Measurements from ENCODE around the gene FGFR3. TPM values are rescaled to one million over a fixed set of nuclear protein-coding genes. Genes with fewer than 3 reads are reported as not detected.

Gene FGFR3
- polyA plus RNA-seq, 3 donors = 1.9 to 28.9 (median 2.8) TPM

DNA sequence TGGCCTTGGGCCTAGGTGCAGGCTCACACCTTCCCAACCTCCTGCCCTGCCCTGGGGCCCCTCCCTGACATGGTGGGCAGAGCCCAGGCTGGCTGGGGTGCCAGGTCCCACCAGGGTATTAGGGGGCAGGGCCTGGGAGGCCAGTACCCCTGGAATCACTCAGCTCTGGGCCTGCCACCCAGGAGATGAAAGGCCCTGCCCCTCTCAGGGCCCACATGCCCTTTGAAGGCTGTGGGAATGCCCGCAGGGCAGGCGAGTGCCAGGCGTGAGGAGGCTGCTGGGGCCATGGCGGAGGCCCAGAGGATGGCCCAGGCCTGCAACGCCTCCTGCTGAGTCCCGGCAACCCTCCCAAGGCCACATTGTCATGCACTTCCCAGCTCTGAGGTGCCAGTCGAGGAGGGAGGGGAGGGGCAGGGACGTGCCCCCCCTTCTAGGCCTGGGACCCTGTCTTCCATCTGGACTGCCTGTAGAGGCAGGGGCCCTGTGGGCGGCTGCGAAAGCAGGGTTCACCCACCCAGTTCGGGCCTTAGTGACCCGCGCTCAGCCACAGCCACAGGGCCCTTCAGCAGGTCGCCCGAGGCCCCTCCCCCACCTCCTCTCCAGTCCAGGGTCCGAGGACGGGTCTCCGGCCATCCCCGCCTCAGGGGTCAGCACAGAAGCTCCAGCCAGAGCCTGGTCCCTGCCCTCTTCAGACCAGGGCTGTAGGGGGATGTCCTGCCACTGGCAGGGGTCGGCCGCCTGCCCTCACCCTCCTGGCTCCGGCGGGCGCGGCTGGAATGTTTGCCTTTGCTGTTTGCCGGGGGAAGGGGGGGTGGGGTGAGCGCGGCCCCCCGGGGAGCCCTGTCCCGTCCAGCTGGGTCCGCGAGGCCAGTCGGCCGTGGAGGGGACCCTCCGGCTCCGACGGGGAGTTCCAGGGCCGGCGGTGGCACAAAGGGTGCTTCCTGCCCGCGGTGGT lies 26.7 kb upstream of the FGFR3 start:
- WGBS, 3 donors = 33 to 51% (median 49%) methylated on average over 39 to 41 of the region's 41 CpGs
- H3K27ac ChIP-seq (ENCODE audit: low read depth, low read length) = no peak overlapping the region

DNA sequence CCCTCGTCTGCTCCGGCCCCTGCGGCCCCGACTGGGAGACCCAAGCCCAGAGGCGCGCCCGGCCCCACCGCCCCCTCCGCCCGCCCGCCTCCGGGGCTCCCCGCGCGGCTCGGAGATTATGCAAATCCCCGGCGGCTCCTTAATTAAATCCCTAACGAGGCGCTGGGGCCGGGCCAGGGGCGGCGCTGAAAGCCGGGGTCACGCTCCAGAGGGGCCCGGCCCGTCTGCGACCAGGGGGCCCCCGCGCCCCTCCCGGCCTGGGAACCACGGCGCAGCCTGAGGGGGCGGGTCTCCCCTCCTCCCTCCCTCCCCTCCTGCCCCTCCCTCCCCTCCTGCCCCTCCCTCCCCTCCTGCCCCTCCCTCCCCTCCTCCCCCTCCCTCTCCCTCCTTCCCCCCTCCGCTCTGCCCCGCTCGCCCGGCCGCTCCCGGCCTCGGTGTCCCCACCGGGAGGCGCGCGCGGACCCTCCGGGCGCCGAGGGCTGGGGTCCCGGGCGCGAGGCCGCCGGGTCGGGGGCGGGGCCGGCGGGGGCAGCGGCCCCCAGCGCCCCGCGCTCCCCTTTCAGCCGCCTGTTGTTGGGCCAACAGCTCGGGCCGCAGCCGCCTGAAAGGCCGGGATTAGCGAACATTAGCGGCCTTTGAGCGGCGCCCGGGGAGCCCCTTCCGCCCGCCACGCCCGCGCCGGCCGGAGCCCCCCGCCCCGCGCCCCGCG lies 25.9 kb upstream of the FGFR3 start:
- no peak overlapping the region for H3K27ac ChIP-seq (ENCODE audit: low read depth, low read length)
- WGBS, 3 donors = 2 to 3% (median 3%) methylated on average over 25 to 79 of the region's 84 CpGs

DNA sequence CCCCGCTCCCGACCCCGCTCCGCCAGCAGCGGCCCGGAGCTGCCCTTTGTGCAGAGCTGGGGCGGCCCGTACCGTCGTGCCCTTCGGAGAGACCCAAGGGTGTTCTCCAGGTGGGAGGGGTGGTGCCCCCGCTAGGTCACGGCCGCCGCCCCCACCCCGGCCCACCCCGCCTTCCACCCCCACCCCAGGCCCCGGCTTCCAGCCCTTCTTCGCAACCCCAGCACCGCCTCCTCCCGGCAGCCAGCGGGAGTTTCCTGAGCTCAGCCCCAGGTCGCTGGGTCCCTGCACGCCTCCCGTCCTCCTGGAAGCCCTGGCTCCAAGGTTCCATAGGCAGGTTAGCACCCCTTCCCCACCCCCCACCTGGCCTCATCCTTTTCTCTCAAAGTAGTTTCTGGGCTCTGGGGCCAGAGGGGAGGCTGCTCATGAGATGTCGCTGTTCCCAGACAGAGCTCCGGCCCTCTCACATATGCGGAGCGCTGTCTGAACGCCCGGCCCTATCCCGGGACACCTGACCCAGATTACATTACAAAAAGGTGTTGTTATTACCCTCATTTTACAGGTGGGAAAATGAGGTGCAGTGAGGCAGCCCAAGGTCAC lies 25.2 kb upstream of the FGFR3 start:
- 22 to 66% (median 28%) methylated on average over 9 to 30 of the region's 32 CpGs for WGBS, 3 donors
- H3K27ac ChIP-seq (ENCODE audit: low read depth, low read length) = no peak overlapping the region

DNA sequence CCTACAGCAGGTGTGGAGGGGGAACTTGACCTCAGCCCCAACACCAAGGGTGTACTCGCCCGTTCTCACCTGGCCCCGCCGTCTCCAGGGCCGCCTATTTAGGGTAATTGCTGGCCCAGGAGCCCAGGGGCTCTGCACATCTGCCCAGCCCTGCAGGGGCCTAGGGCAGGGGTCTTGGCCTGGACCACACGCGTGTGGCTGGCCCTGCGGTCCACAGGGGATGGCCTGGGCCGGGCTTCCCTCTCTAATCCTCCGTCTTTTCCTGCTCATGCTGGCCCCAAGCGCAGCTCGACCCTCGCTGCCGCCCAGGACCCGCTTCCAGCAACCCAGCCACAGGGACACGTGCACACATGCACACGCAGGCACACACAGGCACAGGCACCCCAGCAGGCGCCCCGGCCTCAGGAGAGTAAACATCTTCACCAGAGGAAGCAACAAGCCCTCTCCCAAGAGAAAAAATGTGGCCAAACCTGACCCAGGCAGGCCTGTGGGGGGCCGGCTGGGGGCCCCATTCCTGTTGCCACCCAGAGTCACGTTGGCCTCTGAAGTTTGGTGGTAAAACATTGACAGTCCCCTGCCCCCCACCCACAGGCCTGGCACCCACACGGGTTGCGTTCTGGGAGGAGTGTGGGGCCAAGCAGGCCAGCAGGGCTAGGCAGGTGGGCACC lies 24.6 kb upstream of the FGFR3 start:
- WGBS, 3 donors = 71 to 75% (median 72%) methylated on average over 18 to 23 of the region's 23 CpGs
- no peak overlapping the region for H3K27ac ChIP-seq (ENCODE audit: low read depth, low read length)

DNA sequence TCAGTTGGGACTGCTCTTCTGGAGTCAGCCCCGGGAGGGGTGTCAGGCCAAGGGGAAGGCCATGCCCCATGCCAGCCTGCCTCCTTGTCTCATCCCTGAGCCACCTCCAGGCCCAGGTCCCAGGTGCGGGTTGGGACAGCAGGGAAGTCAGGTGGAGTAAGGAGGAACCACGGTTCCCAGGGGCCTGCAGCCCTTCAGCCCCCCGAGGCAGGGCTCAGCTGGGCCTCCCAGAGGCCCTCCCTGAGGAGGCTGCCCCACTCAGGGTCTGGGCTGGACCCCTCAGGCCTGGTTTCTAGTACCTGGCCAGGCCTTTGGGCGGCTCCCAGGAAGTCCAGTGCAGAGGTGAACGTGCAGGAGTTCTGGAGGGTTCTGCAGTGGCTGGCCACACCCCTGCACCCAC lies 23.4 kb upstream of the FGFR3 start:
- H3K27ac ChIP-seq (ENCODE audit: low read depth, low read length) = no peak overlapping the region
- 68 to 87% (median 83%) methylated on average over 5 to 6 of the region's 6 CpGs for WGBS, 3 donors

DNA sequence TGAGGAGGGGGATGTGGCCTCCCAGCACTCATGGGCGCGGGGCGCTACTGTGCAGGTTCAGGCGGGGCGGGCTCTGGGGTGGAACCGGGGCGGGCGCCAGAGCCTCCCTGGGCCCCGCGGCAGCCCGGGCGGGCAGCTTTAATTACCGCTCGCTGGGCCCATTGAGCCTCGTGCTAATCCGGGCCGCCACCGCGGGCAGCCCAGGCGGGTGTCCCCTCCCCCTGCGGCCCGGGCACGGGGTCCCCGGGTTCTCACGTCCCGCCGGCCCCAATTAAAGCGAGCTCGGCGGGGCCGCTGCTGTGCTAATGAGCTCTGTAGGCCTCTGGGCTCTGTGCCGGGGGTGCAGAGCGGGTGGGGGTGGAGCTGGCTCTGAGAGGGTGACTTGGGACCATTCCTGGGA lies 22.8 kb upstream of the FGFR3 start:
- no peak overlapping the region for H3K27ac ChIP-seq (ENCODE audit: low read depth, low read length)
- 61 to 65% (median 65%) methylated on average over 22 to 33 of the region's 33 CpGs for WGBS, 3 donors

DNA sequence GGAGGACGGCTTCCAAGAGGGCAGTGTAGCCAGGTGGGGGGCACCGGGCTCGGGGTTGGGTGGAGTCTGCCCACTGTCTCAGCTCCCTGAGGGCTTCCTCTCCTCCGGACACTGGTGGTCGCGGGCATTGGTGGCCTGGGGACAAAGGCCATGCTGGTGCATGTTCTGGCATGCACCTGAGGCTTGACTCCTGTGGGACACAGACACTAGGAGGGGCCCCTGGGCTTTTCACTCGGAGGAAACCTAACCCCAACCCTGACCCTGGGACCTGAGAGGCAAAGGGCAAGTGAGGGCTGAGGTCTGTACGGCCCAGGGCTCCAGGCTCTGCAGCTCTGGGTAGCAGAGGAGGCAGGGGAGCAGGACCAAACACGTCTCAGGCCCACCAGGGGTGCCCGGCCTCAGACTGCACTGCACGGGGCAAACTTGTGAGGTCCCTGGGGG lies 22.3 kb upstream of the FGFR3 start:
- WGBS, 3 donors = 75 to 82% (median 79%) methylated on average over 10 to 11 of the region's 11 CpGs
- no peak overlapping the region for H3K27ac ChIP-seq (ENCODE audit: low read depth, low read length)

DNA sequence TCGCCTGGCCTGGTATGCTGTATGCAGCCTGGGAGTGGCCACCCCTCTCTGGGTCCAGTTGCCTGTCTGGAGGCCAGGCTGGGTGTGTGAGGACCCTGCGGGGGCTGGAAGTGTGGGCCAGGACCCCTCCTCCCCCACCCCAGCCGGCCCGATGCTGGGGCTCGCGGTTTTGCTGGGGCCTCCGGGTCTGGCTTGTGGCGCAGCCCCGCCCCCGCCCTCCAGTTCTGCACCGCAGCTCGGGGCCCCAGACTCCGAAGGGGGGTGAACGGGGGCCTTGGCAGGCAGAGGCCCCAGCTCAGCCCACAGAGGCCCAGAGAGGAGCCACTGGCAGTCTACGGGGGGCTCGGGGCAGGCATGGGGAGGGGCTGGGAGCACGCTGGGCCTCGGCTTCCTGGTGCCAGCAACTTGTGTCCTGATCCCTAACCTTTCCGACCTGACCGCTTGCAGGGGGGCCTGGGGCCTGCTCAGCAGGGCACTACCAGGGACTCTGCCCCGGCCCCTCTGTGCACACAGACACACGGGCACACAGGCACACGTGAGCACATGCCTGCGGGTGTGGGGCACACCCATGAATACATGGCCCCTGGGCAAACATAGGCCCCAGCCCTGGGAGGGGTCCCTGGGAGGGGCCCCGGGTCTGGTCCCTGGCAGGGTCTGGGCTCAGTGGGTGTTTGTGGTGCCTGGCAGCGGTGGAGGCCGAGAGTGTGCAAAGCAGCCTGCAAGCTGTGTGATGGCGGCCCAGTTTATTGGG lies 21.4 kb upstream of the FGFR3 start:
- 45 to 73% (median 52%) methylated on average over 20 to 27 of the region's 28 CpGs for WGBS, 3 donors
- H3K27ac ChIP-seq (ENCODE audit: low read depth, low read length) = no peak overlapping the region

DNA sequence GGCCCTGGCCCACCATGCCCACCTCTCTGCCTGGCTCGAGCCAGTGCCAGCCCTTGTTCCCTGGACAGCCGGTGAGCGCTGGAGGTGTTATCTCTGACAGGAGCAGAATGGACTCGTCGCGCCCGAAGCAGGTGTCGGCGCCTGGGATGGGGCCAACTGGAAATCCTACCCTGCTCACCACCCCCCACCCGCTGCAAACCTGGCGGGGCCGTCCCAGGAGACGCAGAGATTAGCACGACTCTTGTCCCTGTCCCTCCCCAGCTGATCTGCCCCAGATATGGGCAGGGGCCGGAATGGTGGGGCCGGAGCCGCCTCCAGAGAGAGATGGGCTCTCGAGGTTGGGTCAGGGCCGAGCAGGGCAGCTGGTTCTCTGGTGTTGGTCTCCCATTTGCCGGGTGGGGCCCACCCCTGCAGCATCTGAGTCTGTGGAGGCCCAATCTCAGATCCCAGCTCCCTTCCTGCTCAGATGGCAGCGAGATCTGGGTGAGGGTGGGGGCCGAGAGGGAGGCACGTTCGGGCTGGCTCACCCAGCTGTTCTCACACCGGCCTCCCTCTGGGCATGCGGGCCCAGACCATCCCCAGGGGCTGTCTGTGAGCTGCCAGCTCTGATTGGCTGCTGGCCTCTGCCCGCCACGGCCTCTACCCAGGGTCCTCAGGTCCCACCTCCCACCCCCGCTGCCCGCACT lies 20.1 kb upstream of the FGFR3 start:
- no peak overlapping the region for H3K27ac ChIP-seq (ENCODE audit: low read depth, low read length)
- WGBS, 3 donors = 61 to 74% (median 70%) methylated on average over 27 to 30 of the region's 30 CpGs

DNA sequence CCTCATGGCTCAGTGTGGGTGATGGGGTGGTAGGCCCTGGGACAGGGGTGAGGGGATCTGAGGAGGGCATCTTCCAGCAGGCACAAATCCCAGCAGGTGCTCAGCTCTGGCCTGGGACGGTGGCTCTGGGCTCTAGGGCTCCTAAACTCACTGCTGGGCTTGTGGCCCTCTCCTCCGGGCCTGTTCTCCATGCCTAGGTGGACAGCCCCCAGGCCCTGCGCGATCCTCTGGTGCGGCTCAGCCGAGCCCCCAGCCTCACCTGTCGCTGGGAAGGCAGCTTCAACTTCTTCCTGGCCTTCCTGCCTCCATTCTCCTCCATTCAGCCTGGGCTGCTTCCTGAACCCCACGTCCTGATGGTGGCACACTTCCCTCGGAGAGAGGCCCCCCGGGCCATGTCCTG lies 19.3 kb upstream of the FGFR3 start:
- 80 to 90% (median 85%) methylated on average over 8 to 10 of the region's 10 CpGs for WGBS, 3 donors
- no peak overlapping the region for H3K27ac ChIP-seq (ENCODE audit: low read depth, low read length)

DNA sequence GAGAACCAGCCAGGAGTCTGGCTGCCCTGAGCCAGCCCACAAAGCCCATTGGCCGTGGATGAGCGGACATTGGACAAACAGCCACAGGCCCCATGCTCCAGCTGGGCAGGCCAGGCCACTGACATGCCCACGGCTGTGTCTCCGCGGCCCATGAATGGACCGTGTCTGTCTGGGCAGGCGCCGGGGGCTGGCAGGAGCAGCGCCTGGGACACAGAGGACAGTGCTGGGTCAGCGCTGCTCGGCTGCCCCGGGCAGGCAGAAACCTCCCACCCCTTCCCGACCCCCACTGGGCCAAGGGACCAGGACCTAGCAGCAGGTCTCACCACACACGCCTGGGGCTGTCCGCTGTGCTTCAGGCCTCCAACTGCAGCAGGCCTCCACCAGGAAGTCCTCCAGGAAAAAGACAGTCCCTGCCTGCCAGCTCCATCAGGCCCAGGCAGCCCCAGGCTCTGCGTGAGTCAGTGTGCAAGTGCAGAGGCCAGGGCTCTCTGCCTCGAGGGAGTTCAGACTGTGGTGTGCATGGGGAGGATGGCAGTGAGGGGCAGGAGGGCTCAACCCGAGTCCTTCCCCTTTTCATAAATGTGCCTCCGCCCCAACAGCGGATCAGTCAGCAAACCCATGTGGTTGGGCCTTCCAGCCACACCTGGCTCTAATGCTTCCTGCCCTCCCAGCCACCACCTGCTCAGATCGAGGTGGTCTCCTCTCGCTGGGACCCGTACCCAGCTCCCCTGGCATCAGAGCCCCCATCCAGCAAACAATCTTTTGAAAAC lies 17.2 kb upstream of the FGFR3 start:
- 75 to 79% (median 77%) methylated on average over 23 of the region's 23 CpGs for WGBS, 3 donors
- no peak overlapping the region for H3K27ac ChIP-seq (ENCODE audit: low read depth, low read length)

DNA sequence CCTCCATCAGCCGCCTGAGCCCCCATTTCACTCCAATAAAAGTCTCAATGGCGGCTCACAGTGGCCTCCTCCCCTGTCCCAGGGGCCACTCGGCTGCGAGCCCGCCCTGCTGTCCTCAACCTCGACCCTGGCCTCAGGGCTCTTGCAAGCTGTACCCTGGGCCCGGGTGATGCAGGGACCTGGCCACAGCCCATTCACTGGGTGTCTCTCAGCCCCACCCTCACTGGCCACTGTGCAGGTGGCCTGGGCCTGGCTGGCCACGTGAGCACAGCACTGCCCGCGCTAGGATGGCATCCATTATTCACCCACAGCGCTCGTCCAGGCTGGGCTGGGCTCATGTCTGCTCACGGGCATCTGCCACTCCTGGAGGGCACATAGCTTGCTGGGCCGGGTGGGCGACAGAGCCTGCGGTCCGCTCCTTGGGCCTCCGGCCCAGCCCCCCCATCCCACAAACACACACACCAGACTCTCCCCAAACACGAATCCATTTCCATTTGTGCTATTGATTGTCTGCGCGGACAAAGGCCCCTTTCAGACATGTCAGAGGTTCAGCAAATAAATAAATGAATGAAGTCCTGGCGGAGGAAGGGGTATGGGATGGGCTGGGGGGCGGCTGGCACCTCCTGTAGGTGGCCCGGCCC lies 16.5 kb upstream of the FGFR3 start:
- no peak overlapping the region for H3K27ac ChIP-seq (ENCODE audit: low read depth, low read length)
- 77 to 90% (median 89%) methylated on average over 23 to 24 of the region's 24 CpGs for WGBS, 3 donors

DNA sequence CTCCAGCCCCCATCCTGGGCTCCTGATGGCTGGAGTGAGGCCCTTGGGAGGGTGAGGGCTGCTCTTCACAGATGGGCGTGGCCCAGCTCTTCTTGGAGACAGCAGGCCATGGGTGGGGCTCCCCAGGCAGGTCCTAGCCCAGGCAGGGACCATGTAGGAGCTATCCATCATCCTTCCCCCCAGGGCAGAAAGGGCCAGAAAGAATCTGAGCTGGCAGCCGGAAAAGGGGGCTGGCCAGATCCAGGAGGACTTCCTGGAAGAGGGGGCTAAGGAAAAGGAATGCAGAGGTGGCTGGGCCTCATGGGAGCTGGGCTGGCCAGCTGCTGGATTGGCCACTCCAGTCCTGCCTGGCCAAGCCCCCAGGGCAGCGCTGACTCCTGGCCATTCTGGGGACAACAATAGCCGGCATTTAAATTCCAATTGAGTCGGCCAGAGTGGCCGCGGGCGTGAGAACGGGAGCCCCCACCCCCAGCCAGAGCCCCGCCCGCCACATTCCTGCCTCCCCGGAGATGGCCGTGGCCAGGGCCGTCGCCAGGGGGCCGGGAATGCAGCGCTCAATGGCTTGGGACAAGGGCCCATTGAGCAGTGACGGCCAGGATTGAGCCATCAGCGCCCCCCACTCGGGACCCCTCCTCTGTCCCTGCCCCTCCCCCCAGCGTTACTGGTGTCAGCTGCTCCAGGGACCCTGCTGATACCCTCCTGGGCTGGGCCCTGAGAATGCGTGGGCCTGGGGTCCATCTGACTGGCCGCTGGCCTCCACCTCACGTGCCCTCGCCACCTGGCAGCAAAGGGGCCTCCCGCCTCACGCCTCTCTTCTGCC lies 15.1 kb upstream of the FGFR3 start:
- no peak overlapping the region for H3K27ac ChIP-seq (ENCODE audit: low read depth, low read length)
- 51 to 60% (median 58%) methylated on average over 20 to 27 of the region's 27 CpGs for WGBS, 3 donors

DNA sequence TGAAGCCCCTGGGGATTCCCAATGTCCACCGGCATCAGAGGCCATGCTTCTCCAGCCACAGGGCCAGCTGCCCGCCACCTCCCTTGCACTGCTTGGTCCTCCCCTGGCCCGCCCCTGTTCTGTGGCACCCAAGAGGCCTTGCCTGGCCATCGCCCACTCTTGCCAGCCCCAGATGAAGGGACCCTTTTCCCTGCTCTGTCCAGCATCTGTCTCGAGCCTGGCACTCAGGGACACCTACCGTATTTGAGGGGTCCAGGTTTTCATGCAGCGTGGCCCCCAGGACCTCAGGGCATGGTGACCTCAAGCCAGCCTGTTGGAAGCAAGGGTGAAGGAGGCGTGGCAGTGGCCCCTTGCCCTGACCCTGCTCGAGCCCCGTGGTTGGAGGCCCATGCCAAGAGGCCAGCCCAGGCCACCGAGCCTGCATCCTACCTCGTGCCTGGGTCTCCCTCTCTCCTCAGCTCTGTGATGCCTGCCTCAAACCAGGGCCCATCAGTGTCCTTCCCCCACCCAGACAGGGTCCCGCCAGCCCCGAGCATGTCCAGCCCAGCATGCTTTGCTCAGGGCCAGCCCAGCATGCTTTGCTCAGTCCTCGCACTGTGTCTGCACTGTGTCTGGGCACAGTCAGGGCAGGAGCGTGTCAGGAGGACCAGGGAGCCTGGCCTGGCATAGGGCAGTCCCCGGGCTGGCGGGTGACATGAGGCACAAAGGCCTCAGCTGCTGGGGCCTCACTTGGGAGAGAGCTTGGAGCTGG lies 14.3 kb upstream of the FGFR3 start:
- WGBS, 3 donors = 85 to 86% (median 86%) methylated on average over 17 to 18 of the region's 18 CpGs
- H3K27ac ChIP-seq (ENCODE audit: low read depth, low read length) = no peak overlapping the region
